IMR-90 (cell line): ENCODE results near the gene SGMS1. TPM values are rescaled to one million over a fixed set of nuclear protein-coding genes. Genes with fewer than 3 reads are reported as not detected.

Experiments used
- ATAC-seq: fragments of 200-7000 bp; cut with Tn5 transposase; 2 replicates; pipeline ENCODE4 v1.9.1; 2020; ENCODE audit warnings: low read depth, mild to moderate bottlenecking, moderate library complexity
- BruUV-seq: library from RNA; stranded (reverse); fragments of 400-500 nt; replicated peaks from 2 replicates; lab custom pipeline; 2021; lab: Mats Ljungman, UMichigan
- CTCF ChIA-PET: fragments of 300-600 bp; formaldehyde crosslinking; extraction: SDS; loops from one replicate; lab custom pipeline; 2021; ENCODE audit warnings: antibody characterized with exemption; lab: Yijun Ruan, JAX
- POLR2A ChIA-PET: fragments of 300-600 bp; sonication (Branson Sonifier 250); formaldehyde crosslinking; loops from one replicate; lab custom pipeline; 2022; ENCODE audit warnings: antibody characterized with exemption; ENCODE audit not compliant: unreplicated experiment; lab: Charles Lee
- DNase-seq: peaks from one replicate; pipeline ENCODE4 v3.0.0; 2013
- H2AFZ ChIP-seq: replicated peaks from 2 replicates; pipeline ENCODE3; 2013; ENCODE audit warnings: low read length, mild to moderate bottlenecking; ENCODE audit not compliant: poor library complexity
- H2AK5ac ChIP-seq: 2 replicates; pipeline ENCODE4 v1.6.1; 2013; ENCODE audit warnings: low read depth, low read length, inconsistent platforms
- H2AK9ac ChIP-seq: replicated peaks from 2 replicates; pipeline ENCODE3; 2013; ENCODE audit warnings: mild to moderate bottlenecking, low read depth, low read length, moderate library complexity; ENCODE audit not compliant: poor library complexity
- H2BK120ac ChIP-seq: 2 replicates; pipeline ENCODE4 v1.6.1; 2013; ENCODE audit warnings: low read depth, low read length, inconsistent platforms
- H2BK15ac ChIP-seq: 3 replicates; pipeline ENCODE4 v1.6.1; 2013; ENCODE audit warnings: low read depth, low read length, inconsistent platforms
- H2BK20ac ChIP-seq: 2 replicates; pipeline ENCODE4 v1.6.1; 2013; ENCODE audit warnings: low read depth, mild to moderate bottlenecking, inconsistent platforms, low read length, moderate library complexity
- H2BK5ac ChIP-seq: 2 replicates; pipeline ENCODE4 v1.6.1; 2013; ENCODE audit warnings: mild to moderate bottlenecking, low read depth, low read length, inconsistent platforms; ENCODE audit not compliant: poor library complexity, severe bottlenecking
- H3K14ac ChIP-seq: replicated peaks from 2 replicates; pipeline ENCODE4 v1.6.1; 2013; ENCODE audit warnings: low read depth, low read length, inconsistent platforms
- H3K18ac ChIP-seq: 2 replicates; pipeline ENCODE4 v1.6.1; 2013; ENCODE audit warnings: low read depth, low read length, control low read depth
- H3K23ac ChIP-seq: 2 replicates; pipeline ENCODE4 v1.6.1; 2013; ENCODE audit warnings: low read depth, low read length, inconsistent platforms
- H3K27ac ChIP-seq: 2 replicates; pipeline ENCODE4 v1.5.1; 2013; ENCODE audit warnings: mild to moderate bottlenecking, control low read depth, low read length; ENCODE audit not compliant: insufficient read depth
- H3K27me3 ChIP-seq: 2 replicates; pipeline ENCODE4 v1.6.1; 2013; ENCODE audit warnings: low read length; ENCODE audit not compliant: control insufficient read depth, insufficient read depth
- H3K36me3 ChIP-seq: 2 replicates; pipeline ENCODE4 v1.6.1; 2013; ENCODE audit warnings: low read length, mixed read lengths; ENCODE audit not compliant: control insufficient read depth, insufficient read depth
- H3K4ac ChIP-seq: 2 replicates; pipeline ENCODE4 v1.6.1; 2013; ENCODE audit warnings: low read depth, low read length, inconsistent platforms
- H3K4me1 ChIP-seq: 2 replicates; pipeline ENCODE4 v1.6.1; 2013; ENCODE audit warnings: low read length, mixed read lengths; ENCODE audit not compliant: control insufficient read depth, insufficient read depth
- H3K4me2 ChIP-seq: 2 replicates; pipeline ENCODE4 v1.6.1; 2013; ENCODE audit warnings: low read depth, mild to moderate bottlenecking, control low read depth, low read length, moderate library complexity
- H3K4me3 ChIP-seq: 2 replicates; pipeline ENCODE4 v1.5.1; 2013; ENCODE audit warnings: low read depth, mild to moderate bottlenecking, control low read depth, low read length, moderate library complexity; ENCODE audit not compliant: insufficient read depth
- H3K56ac ChIP-seq: 2 replicates; pipeline ENCODE4 v1.6.1; 2013; ENCODE audit warnings: low read length, inconsistent platforms; ENCODE audit not compliant: insufficient read depth; ENCODE audit errors: extremely low read depth
- H3K79me1 ChIP-seq, 2 experiments: 2 replicates each; pipeline ENCODE4 v1.6.1; 2013; ENCODE audit warnings: low read length in 2 of 2, inconsistent platforms in 1 of 2, low read depth in 1 of 2
- H3K9ac ChIP-seq: 2 replicates; pipeline ENCODE4 v1.6.1; 2013; ENCODE audit warnings: low read depth, low read length, control low read depth
- H3K9me1 ChIP-seq: 2 replicates; pipeline ENCODE4 v1.6.1; 2013; ENCODE audit warnings: low read length, inconsistent platforms; ENCODE audit not compliant: insufficient read depth
- H3K9me3 ChIP-seq: 2 replicates; pipeline ENCODE4 v1.6.1; 2013; ENCODE audit warnings: low read length; ENCODE audit not compliant: control insufficient read depth, insufficient read depth
- H4K20me1 ChIP-seq: 2 replicates; pipeline ENCODE4 v1.6.1; 2013; ENCODE audit warnings: low read length, inconsistent platforms; ENCODE audit not compliant: insufficient read depth
- H4K5ac ChIP-seq: 2 replicates; pipeline ENCODE4 v1.6.1; 2013; ENCODE audit warnings: mild to moderate bottlenecking, low read depth, low read length, control low read depth
- H4K8ac ChIP-seq, 2 experiments: 2 replicates each; pipeline ENCODE4 v1.6.1; 2013; ENCODE audit warnings: low read depth in 2 of 2, low read length in 2 of 2, control low read depth in 1 of 2, inconsistent platforms in 1 of 2
- H4K91ac ChIP-seq: 2 replicates; pipeline ENCODE4 v1.6.1; 2013; ENCODE audit warnings: low read depth, low read length, inconsistent platforms; ENCODE audit not compliant: insufficient read depth
- BHLHE40 ChIP-seq: fragments of 150-350 bp; IDR thresholded peaks from 2 replicates; pipeline ENCODE4 v1.6.1; 2016; ENCODE audit warnings: mild to moderate bottlenecking, low read depth, low read length
- CEBPB ChIP-seq: IDR thresholded peaks from 2 replicates; pipeline ENCODE4 v1.6.1; 2012; ENCODE audit warnings: low read depth, low read length, improper control_type of control experiment
- CHD1 ChIP-seq: IDR thresholded peaks from 2 replicates; pipeline ENCODE4 v1.6.1; 2012; ENCODE audit warnings: low read depth, low read length, improper control_type of control experiment
- CTCF ChIP-seq: conservative IDR thresholded peaks from 2 replicates; pipeline ENCODE4 v1.5.1; 2012; ENCODE audit warnings: mild to moderate bottlenecking, low read depth, low read length, improper control_type of control experiment
- FOS ChIP-seq: fragments of 150-350 bp; IDR thresholded peaks from 2 replicates; pipeline ENCODE4 v1.6.1; 2016; ENCODE audit warnings: low read depth, low read length
- MAFK ChIP-seq: IDR thresholded peaks from 2 replicates; pipeline ENCODE4 v1.6.1; 2012; ENCODE audit warnings: low read depth, low read length, improper control_type of control experiment
- MAZ ChIP-seq: IDR thresholded peaks from 2 replicates; pipeline ENCODE4 v1.6.1; 2012; ENCODE audit warnings: low read depth, mild to moderate bottlenecking, low read length, improper control_type of control experiment, moderate library complexity, borderline replicate concordance
- MXI1 ChIP-seq: IDR thresholded peaks from 2 replicates; pipeline ENCODE4 v1.6.1; 2012; ENCODE audit warnings: low read depth, mild to moderate bottlenecking, low read length, moderate library complexity, borderline replicate concordance
- NFE2L2 ChIP-seq: fragments of 150-350 bp; IDR thresholded peaks from 2 replicates; pipeline ENCODE4 v1.6.1; 2016; ENCODE audit warnings: low read depth, mild to moderate bottlenecking, low read length
- POLR2A ChIP-seq: IDR thresholded peaks from 2 replicates; pipeline ENCODE4 v1.6.1; 2012; ENCODE audit warnings: mild to moderate bottlenecking, low read depth, low read length
- RCOR1 ChIP-seq: IDR thresholded peaks from 2 replicates; pipeline ENCODE4 v1.6.1; 2012; ENCODE audit warnings: mild to moderate bottlenecking, low read length, improper control_type of control experiment; ENCODE audit not compliant: insufficient replicate concordance
- SMC3 ChIP-seq: fragments of 150-350 bp; IDR thresholded peaks from 2 replicates; pipeline ENCODE4 v1.6.1; 2016; ENCODE audit warnings: low read depth, mild to moderate bottlenecking, antibody characterized with exemption, low read length, moderate library complexity
- USF2 ChIP-seq: fragments of 150-350 bp; IDR thresholded peaks from 2 replicates; pipeline ENCODE4 v1.6.1; 2017; ENCODE audit warnings: mild to moderate bottlenecking, antibody characterized with exemption, low read length, low read depth
- WGBS, 2 experiments: methylation state at CpG; one replicate each; pipeline versions ENCODE4 v1.1.5 to v1.1.7; 2013; ENCODE audit warnings: missing lambda C conversion rate in 2 of 2; ENCODE audit not compliant: insufficient read length in 1 of 2; ENCODE audit errors: extremely low coverage in 2 of 2; 5-methylcytosine and 5-hydroxymethylcytosine counted together
- dilution Hi-C: fragments of 300-500 bp; cut with HindIII; formaldehyde crosslinking; loops from one replicate; pipeline ENCODE4 v1.14.3; 2018; ENCODE audit warnings: low sequenced_read_pairs; ENCODE audit not compliant: unreplicated experiment
- in situ Hi-C: fragments of 300-500 bp; cut with MboI; formaldehyde crosslinking; loops from 3 replicates; pipeline ENCODE4 v1.14.3; 2019; ENCODE audit warnings: low sequenced_read_pairs, inconsistent platforms, mixed read lengths
- intact Hi-C: fragments of 100-400 bp; cut with micrococcal nuclease; formaldehyde crosslinking; loops from 2 replicates; pipeline ENCODE4 v1.10.0; 2022
- polyA plus RNA-seq, 3 experiments: library from polyadenylated mRNA; depleted of rRNA; stranded (reverse); fragments of >200 nt; gene quantifications; 2 replicates each; pipeline ENCODE4 v1.2.3, GENCODE V29; 2012; ENCODE audit warnings: low replicate concordance in 1 of 3
- total RNA-seq: library from RNA; depleted of rRNA; stranded (reverse); fragments of >200 nt; gene quantifications from 2 replicates; pipeline ENCODE4 v1.2.3, GENCODE V29; 2012
- TF ChIP-seq, protein P1 (sequence below): fragments of 150-350 bp; IDR thresholded peaks from 2 replicates; pipeline ENCODE4 v1.6.1; 2016; ENCODE audit warnings: low read depth, mild to moderate bottlenecking, low read length, moderate library complexity, borderline replicate concordance

The SGMS1 gene
- total and polyA plus RNA-seq, 2 of the 4 experiments (the other 2 are of a cell fraction): 9.8 to 30.8 TPM

GRCh38 chr10:50361946-50362345, 261.8 kb downstream of the SGMS1 start:
- Histone ChIP-seq H4K5ac (no peak overlapping the region), H4K20me1 (no peaks in the 10 kb centered on the region), H4K8ac (no peak overlapping the region), H3K4ac (no peak overlapping the region), H3K23ac (0 out of 2 replicates have a peak overlapping the region, but pooled peaks have one; percentile 25), H2AFZ (no peak overlapping the region), H3K9me3 (no peaks in the 10 kb centered on the region), H3K4me2 (no peak overlapping the region), H3K4me1 (peaks cover 11% of the 10 kb centered on the region), H3K18ac (no peak overlapping the region), H3K36me3 (no peaks in the 10 kb centered on the region), H4K91ac (no peak overlapping the region), H2BK20ac (no peak overlapping the region), H3K9ac (no peak overlapping the region), H2BK15ac (0 out of 3 replicates have a peak overlapping the region, but pooled peaks have one; percentile 28), H3K4me3 (no peak overlapping the region), H2BK5ac (no peak overlapping the region), H3K79me1 (peaks cover 19 to 28% of the 10 kb centered on the region in 2 experiments), H3K9me1 (no peaks in the 10 kb centered on the region; the same call in 1 of the 2 replicates), H2AK9ac (no peak overlapping the region), H3K27me3 (no peaks in the 10 kb centered on the region), H3K14ac (no peak overlapping the region), H2BK120ac (no peak overlapping the region), H3K56ac (no peak overlapping the region), H2AK5ac (no peak overlapping the region), H3K27ac (no peak overlapping the region)
- BruUV-seq: no TSS peak
- dilution Hi-C loops (no loop called here), intact Hi-C loops (no loop called here), in situ Hi-C loops (no loop called here)
- ChIA-PET POLR2A (no interaction called here), CTCF (no interaction called here)
- no peak for DNase-seq
- TF ChIP-seq CTCF: no peak
- no peak for TF ChIP-seq POLR2A
- no peak for TF ChIP-seq NFE2L2
- no peak for TF ChIP-seq USF2
- TF ChIP-seq, protein P1, sequence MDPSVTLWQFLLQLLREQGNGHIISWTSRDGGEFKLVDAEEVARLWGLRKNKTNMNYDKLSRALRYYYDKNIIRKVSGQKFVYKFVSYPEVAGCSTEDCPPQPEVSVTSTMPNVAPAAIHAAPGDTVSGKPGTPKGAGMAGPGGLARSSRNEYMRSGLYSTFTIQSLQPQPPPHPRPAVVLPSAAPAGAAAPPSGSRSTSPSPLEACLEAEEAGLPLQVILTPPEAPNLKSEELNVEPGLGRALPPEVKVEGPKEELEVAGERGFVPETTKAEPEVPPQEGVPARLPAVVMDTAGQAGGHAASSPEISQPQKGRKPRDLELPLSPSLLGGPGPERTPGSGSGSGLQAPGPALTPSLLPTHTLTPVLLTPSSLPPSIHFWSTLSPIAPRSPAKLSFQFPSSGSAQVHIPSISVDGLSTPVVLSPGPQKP: no peak
- no peak for TF ChIP-seq MAFK
- TF ChIP-seq CHD1: no peak
- no peak for TF ChIP-seq CEBPB
- TF ChIP-seq SMC3: no peak
- no peak for TF ChIP-seq FOS
- TF ChIP-seq RCOR1: no peak
- no peak for TF ChIP-seq MXI1
- no peak for TF ChIP-seq BHLHE40
- no peak for TF ChIP-seq MAZ
- WGBS, 2 experiments: no CpG with 5 or more reads among the region's 1 CpG
- ATAC-seq: no peak
